GM12864 (cell line): ENCODE results near the gene KRTAP5-2.

Experiments used
- DNase-seq: peaks from one replicate; pipeline ENCODE4 v3.0.0-alpha.2; 2011; ENCODE audit warnings: low read depth
- H3K4me3 ChIP-seq: 2 replicates; pipeline ENCODE4 v1.5.1; 2011; ENCODE audit warnings: mild to moderate bottlenecking, low read depth, low read length, control low read depth
- CTCF ChIP-seq: IDR thresholded peaks from 2 replicates; pipeline ENCODE4 v1.5.1; 2011; ENCODE audit warnings: low read depth, mild to moderate bottlenecking, moderate library complexity, low read length, control low read depth, inconsistent platforms; ENCODE audit errors: missing control alignments

The KRTAP5-2 gene

GRCh38 chr11:1563149-1563638 is 34.9 kb downstream of the KRTAP5-2 start:
- DNase-seq = no peak
- H3K4me3 ChIP-seq = no peak overlapping the region
- TF ChIP-seq CTCF = no peak

GRCh38 chr11:1562469-1563148 is 35.5 kb downstream of the KRTAP5-2 start:
- DNase-seq = no peak
- no peak for TF ChIP-seq CTCF
- no peak overlapping the region for H3K4me3 ChIP-seq

- H3K4me3 ChIP-seq = no peak overlapping the region
- no peak for TF ChIP-seq CTCF
- DNase-seq = no peak
Measured at GRCh38 chr11:1561955-1562354, 36.1 kb downstream of the KRTAP5-2 start.

- no peak for TF ChIP-seq CTCF
- no peak for DNase-seq
- no peak overlapping the region for H3K4me3 ChIP-seq
Measured at GRCh38 chr11:1561266-1561665, 36.8 kb downstream of the KRTAP5-2 start.

GRCh38 chr11:1560649-1561251 is 37.3 kb downstream of the KRTAP5-2 start:
- no peak overlapping the region for H3K4me3 ChIP-seq
- TF ChIP-seq CTCF = no peak
- DNase-seq = no peak

GRCh38 chr11:1560002-1560648 is 38.0 kb downstream of the KRTAP5-2 start:
- no peak for TF ChIP-seq CTCF
- H3K4me3 ChIP-seq = no peak overlapping the region
- no peak for DNase-seq
